ENCODE measurements around the gene GFAP.

The GFAP gene

DNA sequence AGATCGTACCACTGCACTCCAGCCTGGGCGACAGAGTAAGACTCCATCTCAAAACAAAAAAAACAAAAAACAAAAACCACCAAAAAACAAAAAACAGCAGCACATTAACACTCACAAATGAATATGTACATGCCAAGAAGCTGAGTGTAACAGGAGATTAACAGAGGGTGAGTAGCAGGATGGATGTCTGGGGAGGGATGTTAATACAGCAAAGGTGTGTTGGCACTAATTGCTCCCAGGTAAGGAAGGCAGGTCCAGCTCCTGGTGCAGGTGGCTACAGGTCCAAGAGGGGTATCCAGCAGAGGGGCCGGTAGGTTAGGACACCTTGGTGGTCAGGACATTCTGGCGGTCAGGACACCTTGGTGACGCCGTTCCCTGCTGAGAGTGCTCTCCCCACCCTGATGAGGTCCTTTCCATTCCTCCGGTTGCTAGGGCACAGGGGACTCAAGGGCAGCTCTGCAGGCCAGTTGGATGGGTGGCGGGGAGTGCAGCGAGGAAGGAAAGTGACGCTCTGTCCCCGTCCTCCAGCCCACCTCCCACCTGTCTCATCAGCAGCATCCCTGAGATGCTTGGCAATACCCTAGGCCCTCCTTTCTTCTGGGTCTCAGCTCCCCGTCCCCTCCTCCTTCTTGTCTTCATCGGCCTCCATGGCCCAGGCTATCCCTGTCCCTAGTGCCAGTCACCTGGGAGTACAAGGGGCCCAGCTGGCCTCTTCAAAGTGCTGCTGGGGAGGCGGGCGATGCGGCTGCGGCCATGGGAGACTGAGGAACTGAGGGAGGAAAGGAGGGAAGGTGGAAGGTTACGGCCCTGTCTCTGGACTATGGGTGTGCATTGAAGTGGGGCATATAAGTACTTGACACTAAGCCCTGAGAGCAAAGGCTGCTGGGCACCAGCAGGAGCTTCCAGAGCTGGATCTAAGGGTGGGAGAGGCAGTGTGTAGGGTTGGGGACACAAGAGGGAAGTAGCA, 10.7 kb upstream of the GFAP start:
- H3K4me3 Mint-ChIP-seq = no peak overlapping the region
- DNase-seq (no peak), ATAC-seq (replicated peaks) (no peak)
- H3K36me3 Mint-ChIP-seq = no peaks in the 10 kb centered on the region
- H3K27ac Mint-ChIP-seq = no peak overlapping the region
- H3K27me3 Mint-ChIP-seq = peaks cover 12 to 18% of the 10 kb centered on the region in 2 donors
- no peaks in the 10 kb centered on the region for H3K9me3 Mint-ChIP-seq
- H3K4me1 Mint-ChIP-seq = peaks cover under 1 to 3% of the 10 kb centered on the region in 2 donors

DNA sequence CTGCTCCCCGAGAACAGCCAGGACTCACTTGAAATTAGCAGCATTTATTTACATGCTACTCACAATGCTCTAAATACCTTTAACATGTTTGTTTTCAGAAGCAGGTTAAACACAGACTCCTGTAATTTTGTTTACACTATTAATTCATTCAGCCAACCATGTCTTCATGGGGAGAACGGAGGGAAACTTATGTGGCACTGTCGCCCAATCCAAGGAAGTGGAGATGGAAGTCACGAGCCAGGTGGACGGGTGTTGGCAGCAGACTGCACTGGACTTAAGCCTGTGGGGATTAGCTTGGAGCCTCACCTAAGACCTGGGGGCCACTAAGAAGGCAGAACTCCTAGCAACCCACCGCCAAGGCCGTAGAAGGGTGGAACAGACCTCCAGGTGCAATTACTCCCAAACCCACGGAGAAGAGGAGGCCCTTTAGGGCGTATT, 8.8 kb upstream of the GFAP start:
- H3K36me3 Mint-ChIP-seq = no peaks in the 10 kb centered on the region
- no peak overlapping the region for H3K27ac Mint-ChIP-seq
- ATAC-seq (replicated peaks) (no peak), DNase-seq (no peak)
- H3K27me3 Mint-ChIP-seq = peaks cover 15 to 27% of the 10 kb centered on the region in 2 donors
- H3K4me3 Mint-ChIP-seq = no peak overlapping the region
- H3K4me1 Mint-ChIP-seq = peaks cover 16 to 17% of the 10 kb centered on the region in 2 donors
- H3K9me3 Mint-ChIP-seq = no peaks in the 10 kb centered on the region

DNA sequence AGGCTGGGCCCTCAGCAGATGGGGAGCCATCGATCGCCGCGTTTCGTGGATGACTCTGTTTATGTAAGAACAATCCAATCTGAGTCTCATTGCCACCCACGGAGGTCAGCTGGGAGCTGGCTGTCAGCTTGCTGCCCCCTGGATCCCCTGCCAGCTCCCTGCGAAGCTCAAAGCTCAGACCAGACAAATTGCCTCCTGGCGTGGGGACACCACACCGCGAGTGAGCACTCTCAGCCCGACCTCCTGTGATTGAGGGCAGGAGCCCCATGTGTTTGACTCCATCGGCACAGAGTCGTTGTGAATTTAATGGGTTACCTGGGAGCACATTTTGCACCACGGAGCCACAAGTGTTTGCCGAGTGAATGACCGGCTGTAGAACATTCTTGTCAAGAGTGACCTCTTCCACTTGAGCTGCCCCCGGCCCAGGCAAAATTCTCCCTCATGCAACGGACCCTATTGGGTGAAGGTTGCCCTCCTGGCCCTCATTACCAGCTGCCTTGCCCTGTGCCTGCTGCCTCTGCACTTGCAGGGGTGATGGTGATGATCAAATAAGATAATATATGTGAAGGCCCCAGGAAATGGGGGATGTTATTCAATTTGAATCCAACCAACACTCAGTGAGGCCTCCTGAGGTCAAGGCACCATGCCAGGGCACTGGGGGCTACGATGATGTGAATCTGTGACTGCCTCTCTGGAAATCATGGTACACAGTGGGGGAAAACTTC, 7.6 kb upstream of the GFAP start:
- H3K4me3 Mint-ChIP-seq = no peak overlapping the region
- ATAC-seq (replicated peaks) = no peak
- no peaks in the 10 kb centered on the region for H3K9me3 Mint-ChIP-seq
- peaks cover 15 to 27% of the 10 kb centered on the region in 2 donors for H3K27me3 Mint-ChIP-seq
- H3K36me3 Mint-ChIP-seq = no peaks in the 10 kb centered on the region
- H3K27ac Mint-ChIP-seq = no peak overlapping the region
- no peak for DNase-seq
- H3K4me1 Mint-ChIP-seq = peaks cover 16 to 17% of the 10 kb centered on the region in 2 donors

DNA sequence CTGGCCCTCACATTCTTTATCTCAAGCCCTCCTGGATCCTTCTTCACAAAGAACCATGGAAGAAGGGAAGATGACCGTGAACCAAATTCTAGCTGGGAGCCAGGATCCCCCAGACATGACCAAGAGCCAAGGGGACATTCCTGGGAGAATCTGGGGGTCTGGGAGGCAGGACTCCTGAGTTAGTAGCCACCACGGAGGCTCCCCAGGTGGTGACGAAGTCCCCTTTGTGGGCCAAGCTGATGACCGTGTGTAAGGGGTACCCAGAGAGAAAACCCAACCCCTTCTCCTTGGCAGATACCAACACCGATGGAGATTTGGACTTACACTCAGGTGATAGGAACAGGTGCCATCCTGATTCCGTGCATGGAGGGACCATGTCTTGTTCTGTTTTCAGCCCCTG, 6.8 kb upstream of the GFAP start:
- Mint-ChIP-seq H3K27ac (no peak overlapping the region), H3K36me3 (no peaks in the 10 kb centered on the region), H3K4me3 (no peak overlapping the region), H3K27me3 (peaks cover 15 to 27% of the 10 kb centered on the region in 2 donors), H3K9me3 (no peaks in the 10 kb centered on the region), H3K4me1 (peaks cover 16 to 17% of the 10 kb centered on the region in 2 donors)
- ATAC-seq (replicated peaks) (no peak), DNase-seq (no peak)

DNA sequence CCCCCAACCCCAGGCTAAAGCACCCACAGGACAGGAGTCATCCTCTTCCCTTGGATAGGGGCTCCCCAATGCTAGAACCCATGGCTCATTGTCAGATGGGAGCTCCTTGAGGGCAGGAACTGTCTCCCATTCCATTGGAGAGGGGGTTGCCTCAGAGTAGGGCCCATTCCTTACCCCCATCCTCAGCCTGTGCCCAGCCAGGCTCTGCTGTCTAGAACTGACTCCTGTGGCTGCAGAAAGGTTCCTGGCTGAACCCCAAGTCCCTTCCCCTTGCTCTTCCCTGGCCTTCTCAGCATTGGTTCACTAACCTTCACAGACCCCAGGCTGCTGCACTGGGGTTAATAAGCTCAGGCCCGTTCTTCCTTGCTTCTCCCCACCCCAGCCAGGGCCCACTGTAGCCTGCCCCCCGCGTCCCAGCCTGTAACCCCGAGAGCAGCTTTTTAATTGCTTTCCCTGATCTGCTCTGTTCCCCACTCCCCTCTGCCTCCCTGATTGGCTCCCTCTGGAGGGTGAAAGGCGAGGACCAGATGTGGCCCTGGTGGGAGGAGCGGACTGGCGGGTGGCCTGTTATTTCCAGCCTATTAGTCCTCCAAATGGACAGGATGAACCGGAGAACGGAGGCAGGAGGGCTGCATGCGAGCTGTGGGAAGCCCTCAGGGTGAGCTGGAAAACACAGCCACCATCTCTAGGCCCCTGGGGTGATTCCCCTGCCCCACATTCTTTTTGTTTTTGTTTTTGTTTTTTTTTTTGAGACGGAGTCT, 6.0 kb upstream of the GFAP start:
- no peak overlapping the region for H3K4me3 Mint-ChIP-seq
- no peaks in the 10 kb centered on the region for H3K9me3 Mint-ChIP-seq
- peaks cover 16 to 17% of the 10 kb centered on the region in 2 donors for H3K4me1 Mint-ChIP-seq
- H3K27me3 Mint-ChIP-seq = peaks cover 15 to 34% of the 10 kb centered on the region in 2 donors
- no peak for DNase-seq
- H3K36me3 Mint-ChIP-seq = no peaks in the 10 kb centered on the region
- peak overlapping the region; percentile 47 for H3K27ac Mint-ChIP-seq
- no peak for ATAC-seq (replicated peaks)

DNA sequence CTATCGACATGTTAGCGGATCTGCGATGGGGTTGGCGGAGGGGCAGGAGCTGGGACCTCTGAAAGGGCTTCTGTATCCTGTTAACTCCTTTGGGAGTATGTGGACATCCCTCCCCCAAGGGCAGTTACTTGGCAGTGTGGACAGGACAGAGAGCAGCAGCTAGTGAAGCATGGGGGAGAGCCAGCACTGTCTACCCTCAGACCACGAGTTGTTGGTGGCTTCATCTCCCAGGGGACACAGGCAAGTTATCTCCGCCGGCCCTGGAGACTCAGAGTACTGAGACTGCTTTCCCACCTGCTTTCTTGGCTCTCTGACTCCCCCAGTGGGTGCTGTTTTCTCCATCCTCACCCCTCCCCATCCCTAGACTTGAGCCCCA, 5.3 kb upstream of the GFAP start:
- no peak overlapping the region for H3K27ac Mint-ChIP-seq
- peaks cover 16 to 17% of the 10 kb centered on the region in 2 donors for H3K4me1 Mint-ChIP-seq
- H3K9me3 Mint-ChIP-seq = no peaks in the 10 kb centered on the region
- ATAC-seq (replicated peaks) (peak; percentile 49 to 51), DNase-seq (no peak)
- peaks cover 20 to 42% of the 10 kb centered on the region in 2 donors for H3K27me3 Mint-ChIP-seq
- no peaks in the 10 kb centered on the region for H3K36me3 Mint-ChIP-seq
- peak overlapping the region in 1 of 2 donors; percentile 26 for H3K4me3 Mint-ChIP-seq

DNA sequence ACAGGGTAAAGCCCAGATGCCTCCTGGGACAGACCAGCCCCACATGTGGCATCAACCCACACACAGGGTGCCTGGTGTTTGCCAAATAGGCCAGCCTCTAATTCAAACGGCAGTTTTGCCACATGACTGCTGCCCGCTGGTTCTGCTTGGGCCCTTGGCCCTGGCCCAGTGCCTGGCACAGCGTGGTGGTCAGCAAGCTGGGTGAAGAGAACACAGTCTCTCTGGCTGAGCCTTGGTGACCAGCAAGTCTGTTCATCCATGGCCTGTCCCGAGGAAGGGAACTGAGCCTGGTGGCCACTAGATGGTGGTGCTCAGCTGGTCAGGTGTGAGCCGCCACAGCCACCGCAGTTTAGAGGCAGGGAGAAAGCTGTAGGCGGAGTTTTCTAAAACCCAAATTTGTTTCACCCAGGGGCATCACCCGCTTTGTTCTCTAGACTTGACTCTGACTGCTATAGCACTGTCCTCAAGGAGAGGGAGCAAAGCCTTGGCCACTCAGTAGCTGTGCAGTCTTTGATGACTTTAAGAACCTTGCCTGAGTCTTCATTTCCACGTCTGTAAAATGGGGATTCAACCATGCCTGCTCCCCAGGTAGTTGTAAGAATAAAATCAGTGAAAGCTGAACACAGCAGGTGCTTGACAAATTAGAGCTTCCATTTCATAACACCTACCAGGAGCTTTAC, 4.7 kb upstream of the GFAP start:
- peak; percentile 72 for DNase-seq
- Mint-ChIP-seq H3K27ac (peak overlapping the region; percentile 17), H3K4me3 (peak overlapping the region in 1 of 2 donors; percentile 26), H3K27me3 (peaks cover 20 to 47% of the 10 kb centered on the region in 2 donors), H3K36me3 (no peaks in the 10 kb centered on the region), H3K9me3 (no peaks in the 10 kb centered on the region), H3K4me1 (peaks cover 16 to 17% of the 10 kb centered on the region in 2 donors)
- peak; percentile 92 for ATAC-seq (replicated peaks)

DNA sequence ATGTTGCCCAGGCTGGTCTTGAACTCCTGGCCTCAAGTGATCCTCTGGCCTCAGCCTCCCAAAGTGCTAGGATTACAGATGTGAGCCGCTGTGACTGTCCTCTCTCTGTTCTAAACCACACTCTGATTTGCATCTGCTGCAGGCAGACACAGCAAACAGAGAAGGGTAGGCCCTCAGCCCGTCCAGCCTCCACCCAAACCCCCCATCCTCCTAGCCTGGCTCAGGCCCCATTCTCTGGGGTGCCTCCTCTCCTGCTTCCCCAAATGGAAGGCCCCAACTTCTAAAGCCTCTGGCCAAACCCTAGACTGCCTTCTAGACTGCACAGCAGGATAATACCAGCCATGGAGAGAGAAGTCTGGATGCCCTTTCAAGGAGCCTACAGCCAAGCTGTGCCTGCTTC, 4.1 kb upstream of the GFAP start:
- no peak overlapping the region for H3K4me3 Mint-ChIP-seq
- no peaks in the 10 kb centered on the region for H3K36me3 Mint-ChIP-seq
- no peaks in the 10 kb centered on the region for H3K9me3 Mint-ChIP-seq
- no peak overlapping the region for H3K27ac Mint-ChIP-seq
- DNase-seq (no peak), ATAC-seq (replicated peaks) (no peak)
- H3K4me1 Mint-ChIP-seq = peaks cover 16 to 17% of the 10 kb centered on the region in 2 donors
- peaks cover 20 to 53% of the 10 kb centered on the region in 2 donors for H3K27me3 Mint-ChIP-seq

DNA sequence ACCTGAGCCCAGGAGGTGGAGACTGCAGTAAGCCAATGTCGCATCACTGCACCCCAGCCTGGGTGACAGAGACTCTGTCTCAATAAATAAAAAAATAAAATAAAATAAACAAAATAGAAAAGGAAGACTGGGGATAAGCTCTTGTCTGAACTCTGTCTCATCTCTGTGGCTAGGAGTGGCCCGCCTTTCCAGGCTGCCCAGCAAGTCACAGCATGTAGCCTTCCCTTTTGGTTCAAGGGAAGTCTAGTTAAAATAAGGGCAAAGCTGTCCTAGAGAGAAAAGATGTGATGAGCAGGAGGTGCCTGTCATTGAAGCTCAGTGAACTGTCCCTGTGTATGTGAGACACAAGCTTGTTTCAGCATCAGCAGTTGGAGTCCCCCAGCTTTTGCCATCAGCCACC, 2.7 kb upstream of the GFAP start:
- H3K36me3 Mint-ChIP-seq = no peaks in the 10 kb centered on the region
- ATAC-seq (replicated peaks) = no peak
- no peak for DNase-seq
- no peak overlapping the region for H3K27ac Mint-ChIP-seq
- H3K4me1 Mint-ChIP-seq = peaks cover 17 to 21% of the 10 kb centered on the region in 2 donors
- no peaks in the 10 kb centered on the region for H3K9me3 Mint-ChIP-seq
- peaks cover 26 to 63% of the 10 kb centered on the region in 2 donors for H3K27me3 Mint-ChIP-seq
- H3K4me3 Mint-ChIP-seq = no peak overlapping the region

DNA sequence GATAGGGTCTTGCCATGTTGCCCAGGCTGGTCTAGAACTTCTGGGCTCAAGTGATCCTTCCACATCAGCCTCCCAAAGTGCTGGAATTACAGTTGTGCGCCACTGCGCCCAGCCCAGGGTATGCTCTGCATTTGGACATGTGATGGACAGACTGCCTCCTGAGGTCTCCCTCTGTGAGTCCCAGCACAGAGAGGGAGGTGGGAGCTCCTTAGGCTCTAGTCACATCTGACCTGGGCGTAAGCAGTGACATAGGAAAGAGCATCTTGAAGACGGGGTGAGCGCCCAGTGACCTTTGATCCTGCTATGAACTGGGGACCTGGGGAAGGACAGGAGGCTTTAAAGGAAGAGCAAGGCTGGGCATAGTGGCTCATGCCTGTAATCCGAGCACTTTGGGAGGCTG, 2.2 kb upstream of the GFAP start:
- ATAC-seq (replicated peaks) (no peak), DNase-seq (no peak)
- H3K4me1 Mint-ChIP-seq = peaks cover 17 to 21% of the 10 kb centered on the region in 2 donors
- no peaks in the 10 kb centered on the region for H3K36me3 Mint-ChIP-seq
- H3K4me3 Mint-ChIP-seq = no peak overlapping the region
- no peak overlapping the region for H3K27ac Mint-ChIP-seq
- peaks cover 28 to 61% of the 10 kb centered on the region in 2 donors for H3K27me3 Mint-ChIP-seq
- H3K9me3 Mint-ChIP-seq = no peaks in the 10 kb centered on the region

DNA sequence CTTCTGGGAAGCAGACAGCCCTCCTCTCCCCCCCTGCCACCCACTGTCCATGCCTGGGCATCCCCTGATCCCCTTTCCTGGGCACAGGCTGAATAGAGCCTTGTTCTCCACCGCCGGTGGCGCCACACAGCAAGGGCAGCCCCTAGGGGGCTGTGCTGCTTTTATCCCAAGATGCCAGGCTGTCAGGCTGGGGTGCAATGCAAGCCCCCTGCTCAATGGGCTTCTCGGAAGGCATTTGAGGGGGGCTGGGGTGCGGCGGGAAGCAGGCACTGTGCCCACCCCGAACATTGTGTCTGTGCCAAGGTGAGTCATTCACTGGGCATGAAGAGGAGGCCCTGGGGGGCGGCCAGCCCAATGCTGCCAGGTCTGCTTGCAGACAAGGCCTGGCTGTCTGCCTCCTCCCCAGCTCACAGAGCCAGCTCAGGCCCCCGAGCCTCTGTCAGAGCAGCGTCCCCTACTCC, 1.5 kb upstream of the GFAP start:
- H3K36me3 Mint-ChIP-seq = no peaks in the 10 kb centered on the region

DNA sequence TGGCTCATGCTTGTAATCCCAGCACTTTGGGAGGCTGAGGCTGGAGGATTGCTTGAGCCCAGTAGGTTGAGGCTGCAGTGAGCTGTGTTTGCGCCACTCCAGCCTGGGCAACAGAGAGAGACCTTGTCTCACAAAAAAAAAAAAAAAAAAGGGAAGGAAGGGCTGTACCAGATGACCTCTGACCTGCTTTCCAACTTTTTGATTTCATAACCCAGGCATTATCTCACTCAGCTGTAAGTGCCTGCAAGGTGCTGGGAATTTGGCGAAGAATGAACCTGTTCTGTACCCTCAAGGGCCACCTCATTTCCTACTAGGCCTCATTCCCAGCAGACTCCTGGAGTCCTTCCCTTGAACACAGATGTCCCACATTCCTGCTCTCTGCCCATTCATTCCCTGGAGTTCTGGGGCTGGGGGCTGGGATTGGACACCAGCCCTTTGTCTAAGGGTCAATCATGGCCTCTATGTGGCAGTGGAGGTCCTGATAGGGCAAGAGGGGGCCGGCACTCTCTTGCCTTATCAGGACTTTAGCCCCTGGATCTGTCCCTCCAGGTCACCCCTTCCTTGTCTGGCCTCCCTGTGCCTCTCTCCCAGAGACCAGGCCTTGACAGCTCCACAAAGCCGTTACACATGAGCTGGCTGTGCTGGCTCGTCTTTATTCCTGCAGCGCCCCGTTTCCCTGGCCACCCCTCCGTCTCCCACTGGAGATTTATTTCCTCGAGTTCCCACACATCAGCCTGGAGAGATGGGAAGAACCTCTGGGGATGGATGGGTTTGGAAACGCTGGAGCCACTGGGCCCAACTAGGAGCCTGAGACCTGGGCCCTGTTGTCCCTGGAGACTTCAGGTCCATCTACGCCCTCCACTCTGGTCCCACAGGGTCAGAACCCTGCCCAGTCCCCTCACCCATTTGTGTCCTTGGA, 821 bp upstream of the GFAP start:
- Mint-ChIP-seq H3K9me3 (no peaks in the 10 kb centered on the region), H3K4me1 (peaks cover 20 to 23% of the 10 kb centered on the region in 2 donors), H3K27ac (no peak overlapping the region), H3K4me3 (no peak overlapping the region), H3K27me3 (peaks cover 27 to 58% of the 10 kb centered on the region in 2 donors), H3K36me3 (no peaks in the 10 kb centered on the region)
- ATAC-seq (replicated peaks) = no peak
- no peak for DNase-seq

More for the DNA sequence above, 1.5 kb upstream of the GFAP start:
- Mint-ChIP-seq H3K4me3 (no peak overlapping the region), H3K4me1 (peaks cover 17 to 21% of the 10 kb centered on the region in 2 donors), H3K27ac (peak overlapping the region; percentile 21), H3K27me3 (peaks cover 27 to 60% of the 10 kb centered on the region in 2 donors), H3K9me3 (no peaks in the 10 kb centered on the region)
- no peak for ATAC-seq (replicated peaks)
- DNase-seq = no peak

Measured in stimulated activated naive B cell treated with anti-CD40 and anti-IgM and Interleukin-4, amounts not matched to agents 10 μg/mL and 1 μg/mL and 100 μg/mL, for 72 hours (primary cell).